ENCODE results near the gene MCAM.

MCAM gene

GRCh38 chr11:119345685-119346084 is 28.8 kb upstream of the MCAM start:
- DNase-seq = no peak

GRCh38 chr11:119344291-119345010 is 27.5 kb upstream of the MCAM start:
- no peak for DNase-seq

GRCh38 chr11:119343726-119344125 is 26.8 kb upstream of the MCAM start:
- DNase-seq = no peak

- DNase-seq = no peak
These were observed 25.6 kb upstream of the MCAM start for GRCh38 chr11:119342362-119343130.

- no peak for DNase-seq
These were observed 25.0 kb upstream of the MCAM start for GRCh38 chr11:119342023-119342300.

GRCh38 chr11:119341222-119342022 is 24.5 kb upstream of the MCAM start:
- DNase-seq = no peak

- DNase-seq = no peak
These were observed 23.6 kb upstream of the MCAM start, which contains the start of gene C1QTNF5 for GRCh38 chr11:119340335-119341221. Gene C1QTNF5 (minus strand): TSS chr11:119340883. CDS start chr11:119340397, 486 bp downstream.

- no peak for DNase-seq
These were observed 22.8 kb upstream of the MCAM start for GRCh38 chr11:119339589-119340334.

- DNase-seq = no peak
These were observed 22.1 kb upstream of the MCAM start for GRCh38 chr11:119338965-119339588.

- DNase-seq = peak; percentile 66
These were observed 21.5 kb upstream of the MCAM start for GRCh38 chr11:119338318-119338890.

GRCh38 chr11:119337581-119338317 is 20.8 kb upstream of the MCAM start:
- DNase-seq = no peak

- no peak for DNase-seq
These were observed 20.0 kb upstream of the MCAM start for GRCh38 chr11:119336744-119337469.

- no peak for DNase-seq
These were observed 19.0 kb upstream of the MCAM start for GRCh38 chr11:119335655-119336543.

GRCh38 chr11:119335091-119335654 is 18.2 kb upstream of the MCAM start:
- DNase-seq = no peak

GRCh38 chr11:119334174-119334930 is 17.4 kb upstream of the MCAM start, which contains the start of gene RNF26:
Gene RNF26 (plus strand): TSS chr11:119334527. CDS start chr11:119335123, 596 bp downstream.
- peak; percentile 91 for DNase-seq

- no peak for DNase-seq
These were observed 15.3 kb upstream of the MCAM start for GRCh38 chr11:119332111-119332765.

- DNase-seq = no peak
These were observed 13.3 kb upstream of the MCAM start for GRCh38 chr11:119330237-119330636.

Measured in activated CD8-positive, alpha-beta memory T cell treated with anti-CD3 and anti-CD28 coated beads, Interleukin-2, amount 50 U/mL, for 4 hours (primary cell).